ENCODE measurements around the gene TBC1D3B.

Gene TBC1D3B

DNA sequence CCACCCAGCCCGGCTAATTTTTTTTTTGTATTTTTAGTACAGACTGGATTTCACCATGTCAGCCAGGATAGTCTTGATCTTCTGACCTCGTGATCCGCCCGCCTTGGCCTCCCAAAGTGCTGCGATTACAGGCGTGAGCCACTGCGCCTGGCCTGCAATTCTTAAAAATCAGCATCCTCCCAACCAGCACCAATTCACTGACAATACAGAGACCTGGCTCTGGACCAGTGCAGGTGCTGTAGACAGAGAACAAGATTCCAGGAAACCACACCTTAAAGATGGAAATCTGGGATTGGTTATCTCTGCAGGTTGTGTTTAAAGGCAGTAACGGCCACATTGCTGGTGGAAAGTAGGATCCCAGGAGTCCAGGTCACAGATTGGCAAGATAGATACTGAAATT, 33.6 kb downstream of the TBC1D3B start:
- DNase-seq: no peak
- Mint-ChIP-seq H3K9me3 (peaks cover 6% of the 10 kb centered on the region), H3K36me3 (ENCODE audit: low read depth) (no peaks in the 10 kb centered on the region), H3K4me1 (no peaks in the 10 kb centered on the region), H3K27ac (no peak overlapping the region), H3K27me3 (ENCODE audit: low read depth, poor library complexity) (peaks cover 5% of the 10 kb centered on the region), H3K4me3 (no peak overlapping the region)
- TF ChIP-seq, protein P1, sequence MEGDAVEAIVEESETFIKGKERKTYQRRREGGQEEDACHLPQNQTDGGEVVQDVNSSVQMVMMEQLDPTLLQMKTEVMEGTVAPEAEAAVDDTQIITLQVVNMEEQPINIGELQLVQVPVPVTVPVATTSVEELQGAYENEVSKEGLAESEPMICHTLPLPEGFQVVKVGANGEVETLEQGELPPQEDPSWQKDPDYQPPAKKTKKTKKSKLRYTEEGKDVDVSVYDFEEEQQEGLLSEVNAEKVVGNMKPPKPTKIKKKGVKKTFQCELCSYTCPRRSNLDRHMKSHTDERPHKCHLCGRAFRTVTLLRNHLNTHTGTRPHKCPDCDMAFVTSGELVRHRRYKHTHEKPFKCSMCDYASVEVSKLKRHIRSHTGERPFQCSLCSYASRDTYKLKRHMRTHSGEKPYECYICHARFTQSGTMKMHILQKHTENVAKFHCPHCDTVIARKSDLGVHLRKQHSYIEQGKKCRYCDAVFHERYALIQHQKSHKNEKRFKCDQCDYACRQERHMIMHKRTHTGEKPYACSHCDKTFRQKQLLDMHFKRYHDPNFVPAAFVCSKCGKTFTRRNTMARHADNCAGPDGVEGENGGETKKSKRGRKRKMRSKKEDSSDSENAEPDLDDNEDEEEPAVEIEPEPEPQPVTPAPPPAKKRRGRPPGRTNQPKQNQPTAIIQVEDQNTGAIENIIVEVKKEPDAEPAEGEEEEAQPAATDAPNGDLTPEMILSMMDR (IDR thresholded peaks at IDR 0.05): no peak

DNA sequence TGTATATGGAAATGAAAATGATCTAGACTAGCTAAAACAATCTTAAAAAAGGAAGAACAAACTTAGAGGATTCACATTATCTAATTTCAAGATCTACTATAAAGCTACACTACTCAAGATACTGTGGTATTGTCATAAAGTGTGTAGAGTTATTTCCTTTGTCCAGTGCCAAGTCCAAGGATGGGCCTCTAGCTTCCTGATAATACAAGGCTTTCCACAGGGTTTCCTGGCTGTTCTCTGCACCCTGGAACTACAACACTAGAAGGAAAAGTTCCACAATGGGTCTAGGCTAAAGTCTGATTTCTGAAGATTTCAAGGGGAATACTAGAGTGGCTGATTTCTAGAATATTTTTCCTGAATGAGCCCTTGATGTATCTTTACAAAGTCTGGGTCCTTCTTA, 34.2 kb downstream of the TBC1D3B start:
- TF ChIP-seq, protein P1 (IDR thresholded peaks at IDR 0.05): no peak
- DNase-seq: no peak
- H3K9me3 Mint-ChIP-seq: peaks cover 6% of the 10 kb centered on the region
- H3K27me3 Mint-ChIP-seq (ENCODE audit: low read depth, poor library complexity): peaks cover 7% of the 10 kb centered on the region
- H3K4me1 Mint-ChIP-seq: no peaks in the 10 kb centered on the region
- H3K4me3 Mint-ChIP-seq: no peak overlapping the region
- H3K36me3 Mint-ChIP-seq (ENCODE audit: low read depth): no peaks in the 10 kb centered on the region
- no peak overlapping the region for H3K27ac Mint-ChIP-seq

DNA sequence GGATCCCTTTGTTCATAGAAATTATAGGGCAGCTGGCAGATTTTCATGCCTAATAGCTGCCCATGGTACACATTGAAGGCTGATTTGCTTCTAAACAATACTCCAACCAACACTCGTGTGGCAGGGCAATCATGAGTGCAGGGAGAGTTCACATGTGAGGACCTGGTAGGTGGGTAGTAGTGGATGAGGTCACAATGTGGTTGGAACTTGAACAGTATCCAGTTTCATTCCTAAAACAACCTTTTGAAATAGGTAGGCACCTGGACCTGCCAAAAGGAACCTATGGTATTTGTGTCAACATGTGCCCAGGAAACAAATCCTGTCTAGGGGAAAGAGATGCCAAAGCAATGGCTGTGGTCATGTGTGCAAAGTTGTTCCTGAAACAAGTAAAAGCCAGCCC, 40.0 kb downstream of the TBC1D3B start:
- TF ChIP-seq, protein P1 (IDR thresholded peaks at IDR 0.05): no peak
- Mint-ChIP-seq H3K27me3 (ENCODE audit: low read depth, poor library complexity) (peaks cover 11% of the 10 kb centered on the region), H3K27ac (no peak overlapping the region), H3K4me1 (peaks cover 9% of the 10 kb centered on the region), H3K36me3 (ENCODE audit: low read depth) (no peaks in the 10 kb centered on the region), H3K4me3 (no peak overlapping the region), H3K9me3 (peaks cover 6% of the 10 kb centered on the region)
- no peak for DNase-seq

DNA sequence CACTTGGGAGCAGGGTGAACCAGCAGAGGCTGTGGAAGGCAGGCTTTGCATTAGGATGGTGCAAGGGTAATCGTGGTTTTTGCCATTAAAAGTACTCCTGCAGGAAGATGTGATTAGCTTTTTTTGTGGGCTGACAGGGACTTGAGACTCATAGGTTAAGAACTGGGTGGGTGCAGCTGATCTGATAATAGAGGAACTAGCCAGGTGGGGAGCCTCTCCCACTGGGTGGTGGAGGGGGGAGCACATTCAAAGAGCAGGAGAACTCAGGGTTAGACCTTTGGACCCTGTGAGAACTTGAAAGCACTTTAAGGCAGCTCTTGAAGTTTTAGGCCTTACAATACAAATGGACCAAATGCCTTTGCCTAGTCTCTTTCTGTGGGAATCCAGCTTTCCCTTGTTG, 40.4 kb downstream of the TBC1D3B start:
- TF ChIP-seq, protein P1 (IDR thresholded peaks at IDR 0.05): no peak
- Mint-ChIP-seq H3K27ac (no peak overlapping the region), H3K4me3 (no peak overlapping the region), H3K4me1 (peaks cover 9% of the 10 kb centered on the region), H3K9me3 (peaks cover 6% of the 10 kb centered on the region), H3K36me3 (ENCODE audit: low read depth) (no peaks in the 10 kb centered on the region), H3K27me3 (ENCODE audit: low read depth, poor library complexity) (peaks cover 11% of the 10 kb centered on the region)
- no peak for DNase-seq

DNA sequence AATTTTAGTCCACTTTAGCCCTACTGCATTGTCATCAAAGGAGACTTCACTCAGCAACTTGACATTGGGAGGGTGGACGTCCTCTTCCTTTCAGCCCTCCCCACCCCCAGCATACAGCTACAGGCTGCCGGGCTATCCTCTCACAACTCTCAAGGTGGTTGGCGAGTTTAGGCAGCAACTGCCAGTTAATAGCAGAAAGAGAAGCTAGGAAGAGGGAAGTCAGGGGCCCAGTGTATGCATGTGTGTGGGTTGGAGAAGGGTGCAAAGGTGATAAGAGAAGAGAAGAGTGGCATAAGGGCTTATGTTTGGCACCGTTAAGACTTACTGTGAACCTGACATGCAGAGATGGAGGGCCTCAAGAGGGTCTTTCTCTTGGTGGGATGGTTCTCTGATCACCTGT, 41.0 kb downstream of the TBC1D3B start:
- H3K4me1 Mint-ChIP-seq: peaks cover 9% of the 10 kb centered on the region
- H3K27me3 Mint-ChIP-seq (ENCODE audit: low read depth, poor library complexity): peaks cover 11% of the 10 kb centered on the region
- H3K4me3 Mint-ChIP-seq: no peak overlapping the region
- no peak overlapping the region for H3K27ac Mint-ChIP-seq
- DNase-seq: no peak
- TF ChIP-seq, protein P1 (IDR thresholded peaks at IDR 0.05): no peak
- no peaks in the 10 kb centered on the region for H3K36me3 Mint-ChIP-seq (ENCODE audit: low read depth)
- peaks cover 6% of the 10 kb centered on the region for H3K9me3 Mint-ChIP-seq

DNA sequence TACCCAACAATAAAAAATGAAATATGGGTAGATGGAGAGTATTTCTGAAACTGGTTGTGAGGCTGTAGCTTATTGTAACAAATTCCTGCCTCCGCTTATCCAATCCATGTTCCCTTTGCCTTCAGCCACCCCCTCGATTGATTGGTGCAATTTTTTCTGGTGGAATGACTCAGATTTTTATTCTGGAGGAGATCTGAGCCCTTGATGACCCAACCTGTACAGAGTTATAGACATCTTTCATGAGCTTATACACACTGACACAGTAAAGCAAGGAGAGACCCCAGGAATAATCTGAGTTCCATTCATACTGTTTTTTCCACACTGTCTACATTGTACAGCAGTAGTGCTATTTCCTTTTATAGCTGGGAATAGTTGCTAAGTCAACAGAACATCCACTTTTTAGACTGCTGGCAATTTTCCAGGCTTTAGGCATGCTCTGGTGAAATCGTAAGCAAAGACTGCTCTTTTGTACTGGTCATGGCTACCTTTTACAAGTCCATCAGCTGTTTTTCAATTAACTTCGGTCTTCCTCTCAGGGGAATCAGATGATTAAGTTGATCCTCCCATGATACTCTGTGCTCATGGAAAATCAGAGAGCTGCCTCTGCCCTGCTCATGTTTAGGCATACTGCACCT, 42.7 kb downstream of the TBC1D3B start:
- TF ChIP-seq, protein P1 (IDR thresholded peaks at IDR 0.05): no peak
- DNase-seq: no peak
- Mint-ChIP-seq H3K27ac (no peak overlapping the region), H3K4me3 (no peak overlapping the region), H3K36me3 (ENCODE audit: low read depth) (no peaks in the 10 kb centered on the region), H3K9me3 (peaks cover 6% of the 10 kb centered on the region), H3K4me1 (peaks cover 9% of the 10 kb centered on the region), H3K27me3 (ENCODE audit: low read depth, poor library complexity) (peaks cover 15% of the 10 kb centered on the region)
